HG03432 (cell line): Measurements from ENCODE around the gene NKTR.

Source experiments
- ATAC-seq: cut with Tn5 transposase; IDR thresholded peaks from one replicate; pipeline ENCODE4 v1.9.1; 2021; ENCODE audit warnings: mild to moderate bottlenecking, moderate library complexity; ENCODE audit not compliant: unreplicated experiment

The NKTR gene

DNA sequence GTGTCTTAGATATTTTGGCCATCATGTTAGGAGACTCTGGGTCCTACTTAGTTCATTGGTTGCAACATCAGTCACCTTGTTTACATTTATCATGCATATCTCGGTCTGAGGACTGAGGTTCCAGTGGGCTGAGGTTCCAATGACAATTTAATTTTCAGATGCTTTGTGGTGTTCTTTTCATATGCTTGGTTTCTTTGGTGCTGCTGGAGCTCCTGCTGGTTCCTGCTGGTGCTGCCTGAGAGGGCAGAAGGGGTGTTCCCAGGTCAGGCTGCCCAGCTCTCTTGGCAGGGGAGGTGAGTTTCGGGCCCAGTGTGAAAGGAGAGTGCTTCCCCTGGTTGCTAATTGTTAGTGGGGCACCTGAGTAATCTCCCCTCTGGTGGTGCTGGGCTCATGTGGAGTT, 78.0 kb downstream of the NKTR start:
- no peak for ATAC-seq

GRCh38 chr3:42680271-42680670, 79.8 kb downstream of the NKTR start:
- no peak for ATAC-seq

- no peak for ATAC-seq
Observed at GRCh38 chr3:42680806-42681205, 80.3 kb downstream of the NKTR start.

- ATAC-seq: no peak
Observed at GRCh38 chr3:42681361-42682038, 81.0 kb downstream of the NKTR start.

DNA sequence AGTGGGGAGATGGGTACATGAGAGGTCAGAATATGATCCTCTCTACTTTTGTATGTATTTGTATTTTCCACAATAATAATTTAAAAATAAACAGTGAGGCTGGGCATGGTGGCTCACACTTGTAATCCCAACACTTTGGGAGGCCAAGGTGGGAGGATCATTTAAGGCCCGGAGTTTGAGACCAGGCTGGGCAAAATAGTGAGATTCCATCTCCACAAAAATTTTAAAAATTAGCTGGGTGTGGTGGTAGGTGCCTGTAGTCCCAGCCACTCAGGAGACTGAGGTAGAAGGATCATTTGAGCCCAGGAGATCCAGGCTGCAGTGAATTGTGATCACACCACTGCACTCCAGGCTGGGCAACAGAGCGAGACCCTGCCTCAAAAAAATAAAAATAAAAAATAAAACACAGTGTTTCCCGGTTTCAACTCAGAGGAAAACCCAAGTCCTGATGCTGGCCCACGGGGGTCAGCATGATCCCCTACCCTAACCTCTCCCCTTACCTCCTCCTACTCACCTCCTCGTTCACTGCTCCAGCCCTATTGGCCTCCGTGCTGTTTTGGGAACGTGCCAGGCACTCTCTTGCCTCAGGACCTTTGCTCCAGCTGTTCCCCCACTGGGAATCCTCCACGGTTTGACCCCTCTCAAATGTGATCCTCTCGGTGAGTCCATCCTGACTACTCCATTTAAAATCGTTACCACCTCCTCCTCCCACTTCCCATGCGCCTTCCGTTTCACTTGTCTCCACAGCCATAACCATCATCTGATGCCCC, 82.0 kb downstream of the NKTR start:
- ATAC-seq: no peak

GRCh38 chr3:42683875-42684598, 83.6 kb downstream of the NKTR start:
- no peak for ATAC-seq

DNA sequence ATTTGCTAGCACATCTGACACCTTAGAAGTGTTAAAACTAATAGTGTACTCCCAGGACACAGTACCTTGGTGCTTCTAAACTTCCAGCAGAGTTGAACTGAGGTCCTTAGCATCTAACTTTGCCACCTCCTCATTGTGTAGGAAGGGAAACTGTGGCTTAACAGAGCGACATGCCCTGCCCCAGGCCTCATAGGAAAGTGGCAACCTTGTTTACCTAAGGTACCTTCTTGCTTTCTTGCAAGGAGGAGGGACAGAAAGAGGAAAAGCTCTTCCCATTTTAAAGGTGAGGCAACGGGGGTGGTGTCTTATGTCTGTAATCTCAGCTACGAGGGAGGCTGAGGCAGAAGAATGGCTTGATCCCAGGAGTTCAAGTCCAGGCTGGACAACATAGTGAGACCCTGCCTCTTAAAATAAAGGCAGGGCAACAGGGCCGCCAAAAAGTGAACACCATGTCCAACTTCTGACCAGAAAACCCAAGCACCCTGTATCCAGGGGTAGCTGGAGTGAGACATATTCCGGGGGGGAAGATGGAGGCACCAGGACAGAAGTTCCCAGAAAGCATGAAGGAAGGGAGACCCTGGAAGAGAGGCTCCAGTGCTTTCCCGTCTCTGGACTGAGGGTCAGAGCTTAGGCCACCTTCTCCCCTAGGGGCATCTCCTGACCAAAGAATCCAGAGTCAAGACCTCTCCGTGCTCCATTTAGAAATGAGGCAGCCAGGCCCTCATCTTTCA, 84.3 kb downstream of the NKTR start:
- ATAC-seq: no peak

DNA sequence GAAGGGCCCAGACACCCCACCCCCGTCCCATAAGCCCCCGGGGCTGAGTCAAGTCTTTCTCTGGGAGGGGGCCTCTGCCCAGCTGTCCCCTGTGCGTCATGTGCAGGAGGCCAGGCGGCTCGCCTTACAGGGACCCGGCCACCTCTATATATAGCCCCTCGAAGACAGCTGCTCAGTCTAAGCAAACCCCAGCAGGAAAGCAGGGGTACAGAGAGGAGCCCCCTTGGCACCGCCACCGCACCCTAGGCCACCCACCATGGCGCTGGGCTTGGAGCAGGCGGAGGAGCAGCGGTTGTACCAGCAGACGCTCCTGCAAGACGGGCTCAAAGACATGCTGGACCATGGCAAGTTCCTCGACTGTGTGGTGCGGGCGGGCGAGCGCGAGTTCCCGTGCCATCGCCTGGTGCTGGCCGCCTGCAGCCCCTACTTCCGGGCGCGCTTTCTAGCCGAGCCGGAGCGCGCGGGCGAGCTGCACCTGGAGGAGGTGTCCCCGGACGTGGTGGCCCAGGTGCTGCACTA, 84.9 kb downstream of the NKTR start, which contains the start of gene KLHL40:
TSS of gene KLHL40 (plus strand) at position 175 of the 519 bp plus-strand sequence. CDS start at position 257, 82 bp downstream.
- no peak for ATAC-seq

GRCh38 chr3:42685891-42686820, 85.7 kb downstream of the NKTR start:
- no peak for ATAC-seq

GRCh38 chr3:42686832-42687650, 86.6 kb downstream of the NKTR start:
- ATAC-seq: no peak

DNA sequence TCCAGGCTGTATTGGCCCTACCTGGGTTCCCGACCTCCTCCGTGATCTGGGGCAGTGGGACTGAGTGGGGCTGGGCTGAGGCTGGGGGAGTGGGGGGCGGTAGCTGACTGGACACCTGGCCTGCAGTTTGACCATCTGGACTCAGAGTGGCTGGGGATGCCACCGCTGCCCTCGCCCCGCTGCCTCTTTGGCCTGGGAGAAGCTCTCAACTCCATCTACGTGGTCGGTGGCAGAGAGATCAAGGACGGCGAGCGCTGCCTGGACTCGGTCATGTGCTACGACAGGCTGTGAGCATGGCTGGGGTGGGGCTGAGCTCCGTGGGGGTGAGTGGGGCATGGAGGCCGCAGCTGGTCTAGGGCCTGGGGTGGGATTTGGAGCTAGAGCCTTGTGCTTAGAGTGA, 87.5 kb downstream of the NKTR start:
- ATAC-seq: no peak

- no peak for ATAC-seq
Observed at GRCh38 chr3:42688487-42689420, 88.3 kb downstream of the NKTR start.

DNA sequence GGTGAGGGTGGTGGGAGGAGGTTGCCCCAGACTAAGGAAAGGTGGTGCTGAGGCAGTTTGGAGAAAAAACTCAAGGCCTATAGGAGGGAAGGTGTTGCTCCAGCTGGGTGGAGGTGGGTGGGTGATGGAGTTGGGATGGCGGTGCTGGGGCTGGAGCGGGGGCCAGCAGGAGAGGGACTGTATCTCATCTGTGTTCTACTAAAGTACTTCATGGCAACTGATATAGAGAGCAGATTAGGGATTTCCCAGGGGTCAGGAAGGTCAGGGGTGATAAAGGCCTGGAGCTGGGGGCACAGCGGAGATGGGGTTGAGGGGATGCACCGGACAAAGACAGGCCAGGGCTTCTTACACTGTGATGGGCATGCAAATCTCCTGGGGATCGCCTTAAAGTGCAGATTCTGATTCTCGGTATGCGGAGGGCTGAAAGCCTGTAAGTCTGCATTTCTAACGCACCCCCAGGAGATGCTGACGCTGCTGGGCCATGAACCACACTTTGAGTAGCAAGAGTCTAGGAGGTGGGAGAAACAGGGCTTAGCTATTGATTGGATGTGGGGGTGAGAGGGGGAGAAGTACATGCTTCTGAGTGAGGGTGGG, 89.0 kb downstream of the NKTR start:
- ATAC-seq: no peak

- no peak for ATAC-seq
Observed at GRCh38 chr3:42690191-42690590, 89.7 kb downstream of the NKTR start.

- ATAC-seq: no peak
Observed at GRCh38 chr3:42690766-42691680, 90.5 kb downstream of the NKTR start.
